Activated CD8-positive, alpha-beta memory T cell treated with anti-CD3 and anti-CD28 coated beads, Interleukin-2, amount 50 U/mL, for 24 hours (primary cell): ENCODE data around the gene IGSF9.

Experiments
- DNase-seq: peaks from one replicate; pipeline ENCODE4 v3.0.0-alpha.2; 2020; ENCODE audit errors: extremely low read depth

IGSF9 gene

GRCh38 chr1:159945483-159946241 lies at the start of gene IGSF9:
Gene IGSF9 (minus strand): TSS chr1:159945613. CDS start chr1:159943454, 2,159 bp downstream.
- peak; percentile 45 for DNase-seq

GRCh38 chr1:159994896-159995295 lies 49.5 kb upstream of the IGSF9 start:
- DNase-seq = no peak

GRCh38 chr1:159993911-159994310 lies 48.5 kb upstream of the IGSF9 start:
- DNase-seq = no peak

GRCh38 chr1:159992161-159992560 lies 46.7 kb upstream of the IGSF9 start:
- DNase-seq = no peak

- no peak for DNase-seq
Observed at GRCh38 chr1:159991513-159991912, 46.1 kb upstream of the IGSF9 start.

GRCh38 chr1:159990005-159990404 lies 44.6 kb upstream of the IGSF9 start:
- DNase-seq = no peak

- DNase-seq = no peak
Observed at GRCh38 chr1:159989581-159989980, 44.2 kb upstream of the IGSF9 start.

GRCh38 chr1:159988006-159988405 lies 42.6 kb upstream of the IGSF9 start:
- DNase-seq = no peak

- DNase-seq = no peak
Observed at GRCh38 chr1:159987186-159987585, 41.8 kb upstream of the IGSF9 start.

- no peak for DNase-seq
Observed at GRCh38 chr1:159986531-159986930, 41.1 kb upstream of the IGSF9 start.

- DNase-seq = no peak
Observed at GRCh38 chr1:159986093-159986492, 40.7 kb upstream of the IGSF9 start.

- DNase-seq = no peak
Observed at GRCh38 chr1:159985473-159985872, 40.1 kb upstream of the IGSF9 start.

- no peak for DNase-seq
Observed at GRCh38 chr1:159983681-159984080, 38.3 kb upstream of the IGSF9 start.

GRCh38 chr1:159982280-159982679 lies 36.9 kb upstream of the IGSF9 start:
- no peak for DNase-seq

- DNase-seq = no peak
Observed at GRCh38 chr1:159981351-159982055, 36.1 kb upstream of the IGSF9 start.

GRCh38 chr1:159980786-159981185 lies 35.4 kb upstream of the IGSF9 start:
- DNase-seq = no peak

- DNase-seq = no peak
Observed at GRCh38 chr1:159980076-159980475, 34.7 kb upstream of the IGSF9 start.

- DNase-seq = no peak
Observed at GRCh38 chr1:159979257-159979656, 33.8 kb upstream of the IGSF9 start.

GRCh38 chr1:159978107-159978398 lies 32.6 kb upstream of the IGSF9 start:
- DNase-seq = no peak

GRCh38 chr1:159977364-159978106 lies 32.1 kb upstream of the IGSF9 start:
- no peak for DNase-seq

GRCh38 chr1:159974350-159974965 lies 29.0 kb upstream of the IGSF9 start:
- DNase-seq = no peak

- DNase-seq = no peak
Observed at GRCh38 chr1:159973350-159973940, 28.0 kb upstream of the IGSF9 start.
